ENCODE results near the gene SKP1. TPM values are rescaled to one million over a fixed set of nuclear protein-coding genes. Genes with fewer than 3 reads are reported as not detected.

SKP1 gene
- total and polyA plus RNA-seq, 5 donors = 459 to 698 (median 505) TPM

DNA sequence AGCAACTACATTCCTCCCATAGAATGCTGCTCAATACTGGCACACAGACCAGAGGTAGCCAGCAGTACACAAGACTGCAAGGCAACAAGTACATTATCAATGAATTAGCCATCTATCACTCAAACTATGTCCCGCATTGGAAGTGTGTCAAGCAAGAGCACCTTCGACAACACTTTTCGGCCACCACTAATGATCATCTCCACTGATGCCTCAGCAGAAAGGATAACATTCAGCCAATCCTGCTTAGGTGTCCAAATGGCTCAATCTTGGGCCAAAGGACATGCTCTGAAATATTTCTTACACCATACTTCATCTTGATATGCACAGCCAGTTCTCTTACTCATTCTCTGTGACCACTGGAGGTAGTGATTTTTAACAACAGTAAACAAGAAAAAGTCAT lies 25.0 kb downstream of the SKP1 start:
- Histone ChIP-seq H3K27me3 (ENCODE audit: control insufficient read depth, insufficient read depth) (no peaks in the 10 kb centered on the region), H3K4me3 (ENCODE audit: low read length) (no peak overlapping the region), H3K9me3 (ENCODE audit: control insufficient read depth, low read length) (no peaks in the 10 kb centered on the region), H3K4me1 (ENCODE audit: control insufficient read depth, insufficient read depth, low read length) (peaks cover 10% of the 10 kb centered on the region), H3K27ac (ENCODE audit: low read length) (no peak overlapping the region)
- WGBS = 95% methylated on average over 3 of the region's 3 CpGs
- no peak for ATAC-seq
- intact Hi-C loops (cut with DNase I) = no loop called here
- no peak for DNase-seq

DNA sequence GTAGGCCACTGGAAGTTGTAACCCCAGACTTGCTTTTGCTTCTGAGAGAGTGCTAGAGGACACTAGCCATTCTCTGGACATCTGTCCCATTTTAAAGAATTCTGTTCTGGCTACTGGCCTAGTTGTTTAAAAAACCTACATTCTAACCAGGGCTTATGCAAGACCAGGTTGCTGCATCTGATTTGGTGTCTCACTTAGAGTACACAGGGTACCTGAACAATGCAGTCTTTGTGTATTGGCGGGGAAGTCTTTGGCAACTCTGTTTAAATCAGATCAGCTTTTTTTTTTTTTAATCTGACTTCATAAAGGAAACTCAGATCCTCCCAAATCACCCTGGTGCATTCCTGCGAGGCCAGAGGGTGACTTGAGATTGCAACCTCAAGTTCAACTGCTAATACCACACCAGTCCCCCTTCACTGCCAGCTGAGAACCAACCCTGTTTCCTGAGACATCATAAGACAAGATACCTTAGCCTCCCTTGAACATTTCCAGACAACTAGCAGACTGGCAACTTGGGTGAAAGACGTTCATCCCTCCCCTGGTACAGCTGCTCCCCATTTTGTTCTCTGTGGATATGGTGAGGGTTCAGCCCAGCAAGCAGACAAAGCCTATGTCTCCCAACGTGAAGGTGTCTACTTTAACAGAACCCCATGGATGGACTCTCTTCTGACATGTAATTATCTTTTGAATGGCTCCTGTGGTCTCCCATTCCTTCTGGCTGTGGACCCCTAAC lies 27.0 kb downstream of the SKP1 start:
- Histone ChIP-seq H3K4me1 (ENCODE audit: control insufficient read depth, insufficient read depth, low read length) (peaks cover 10% of the 10 kb centered on the region), H3K9me3 (ENCODE audit: control insufficient read depth, low read length) (no peaks in the 10 kb centered on the region), H3K4me3 (ENCODE audit: low read length) (no peak overlapping the region), H3K27ac (ENCODE audit: low read length) (peak overlapping the region; percentile 27), H3K27me3 (ENCODE audit: control insufficient read depth, insufficient read depth) (no peaks in the 10 kb centered on the region)
- WGBS = 71% methylated on average over 4 of the region's 4 CpGs
- intact Hi-C loops (cut with DNase I) = loop anchor here in 1 of 4 donors (10.0 kb wide), 1 partner anchor 105 kb away; no protein-coding TSS in a partner anchor
- ATAC-seq (no peak), DNase-seq (no peak)

DNA sequence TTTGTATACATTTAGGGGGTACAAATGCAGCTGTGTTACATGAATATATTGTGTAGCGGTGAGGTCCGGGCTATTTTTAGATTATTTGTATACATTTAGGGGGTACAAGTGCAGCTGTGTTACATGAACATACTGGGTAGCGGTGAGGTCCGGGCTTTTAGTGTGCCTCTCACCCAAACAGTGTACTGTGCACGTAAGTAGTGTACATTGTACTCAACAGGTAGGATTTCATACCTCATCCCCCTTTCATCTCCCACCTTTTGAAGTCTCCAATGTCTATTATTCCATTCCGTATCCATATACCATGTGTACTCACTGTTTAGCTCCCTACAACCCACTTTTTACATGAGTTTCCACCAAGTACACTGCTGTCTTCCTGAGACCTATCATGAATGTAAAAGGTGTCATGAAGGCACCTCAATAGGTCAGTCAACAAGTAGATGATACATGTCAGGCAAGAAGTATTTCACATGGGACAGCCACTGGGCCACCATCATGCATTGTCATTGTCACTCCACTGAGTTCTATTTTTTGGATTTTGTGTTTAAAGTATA lies 27.7 kb downstream of the SKP1 start:
- H3K4me3 ChIP-seq (ENCODE audit: low read length) = no peak overlapping the region
- no peak for DNase-seq
- peaks cover 10% of the 10 kb centered on the region for H3K4me1 ChIP-seq (ENCODE audit: control insufficient read depth, insufficient read depth, low read length)
- WGBS = 90% methylated on average over 6 of the region's 6 CpGs
- ATAC-seq = no peak
- no peak overlapping the region for H3K27ac ChIP-seq (ENCODE audit: low read length)
- H3K9me3 ChIP-seq (ENCODE audit: control insufficient read depth, low read length) = no peaks in the 10 kb centered on the region
- intact Hi-C loops (cut with DNase I) = loop anchor here in 1 of 4 donors (10.0 kb wide), 1 partner anchor 104 kb away; no protein-coding TSS in a partner anchor
- H3K27me3 ChIP-seq (ENCODE audit: control insufficient read depth, insufficient read depth) = no peaks in the 10 kb centered on the region

DNA sequence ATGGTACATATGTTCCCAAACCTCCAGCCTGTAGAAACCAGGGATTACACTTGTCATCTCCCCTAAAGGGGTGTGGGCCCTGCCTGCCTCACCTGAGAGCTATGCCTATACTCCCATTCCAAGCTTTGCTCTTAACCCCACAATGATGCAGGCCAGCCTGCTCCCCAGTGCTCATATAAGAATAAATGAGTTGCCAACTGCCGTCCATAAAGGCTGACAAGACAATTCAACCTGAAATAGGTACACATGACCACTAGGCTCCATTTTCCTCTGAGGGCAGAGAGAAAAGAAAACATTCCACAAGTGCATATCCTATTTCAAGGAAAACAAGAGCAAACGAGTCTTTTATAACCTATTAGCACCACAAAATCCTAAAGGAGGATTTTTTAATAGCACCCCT lies 28.4 kb downstream of the SKP1 start:
- Histone ChIP-seq H3K9me3 (ENCODE audit: control insufficient read depth, low read length) (no peaks in the 10 kb centered on the region), H3K4me3 (ENCODE audit: low read length) (no peak overlapping the region), H3K27ac (ENCODE audit: low read length) (no peak overlapping the region), H3K4me1 (ENCODE audit: control insufficient read depth, insufficient read depth, low read length) (peaks cover 10% of the 10 kb centered on the region), H3K27me3 (ENCODE audit: control insufficient read depth, insufficient read depth) (no peaks in the 10 kb centered on the region)
- DNase-seq (no peak), ATAC-seq (no peak)
- intact Hi-C loops (cut with DNase I) = loop anchor here in 1 of 4 donors (10.0 kb wide), 1 partner anchor 104 kb away; no protein-coding TSS in a partner anchor
- WGBS = 50% methylated on average over 2 of the region's 2 CpGs

DNA sequence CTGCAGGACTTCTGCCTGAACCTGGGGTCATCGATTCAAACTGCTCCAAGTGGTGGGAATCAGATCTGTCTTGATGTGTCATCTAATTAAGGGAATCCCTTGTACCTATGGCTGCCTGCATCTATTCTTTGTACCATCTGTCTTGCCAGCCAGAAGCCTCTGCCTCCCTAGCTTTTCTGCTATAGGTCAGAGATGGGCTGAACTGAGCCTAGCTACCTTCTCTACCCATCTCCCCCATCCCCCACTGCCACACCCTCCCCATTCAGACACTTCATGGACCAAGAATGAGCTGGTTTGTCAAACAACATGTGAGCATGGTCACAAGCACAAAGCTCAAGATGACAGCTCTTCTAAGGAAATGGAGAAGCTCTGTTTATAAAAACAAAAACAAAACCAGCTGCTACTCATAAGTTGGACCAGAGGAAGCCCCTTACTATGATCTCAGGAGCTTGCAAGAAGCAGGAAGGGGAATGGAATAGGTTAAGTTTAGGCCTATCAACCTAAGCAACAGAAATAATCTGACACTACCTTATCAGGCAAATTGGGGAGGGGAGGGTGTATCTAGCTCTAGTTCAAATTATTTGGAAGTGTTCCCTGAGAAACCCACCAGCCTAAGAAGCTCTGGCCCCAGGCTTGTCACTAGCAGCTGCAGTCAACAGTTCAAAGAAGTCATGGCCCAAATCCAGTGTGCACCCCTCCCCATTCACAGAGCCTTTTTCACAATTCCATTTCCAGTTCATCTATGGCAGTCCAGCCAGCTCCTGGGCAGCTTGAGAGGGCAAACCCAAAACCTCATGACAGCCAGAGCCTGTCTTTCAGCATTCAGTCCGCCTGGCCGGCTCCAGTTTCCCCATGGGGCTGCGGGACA lies 29.9 kb downstream of the SKP1 start:
- Histone ChIP-seq H3K9me3 (ENCODE audit: control insufficient read depth, low read length) (no peaks in the 10 kb centered on the region), H3K27me3 (ENCODE audit: control insufficient read depth, insufficient read depth) (no peaks in the 10 kb centered on the region), H3K4me3 (ENCODE audit: low read length) (no peak overlapping the region), H3K27ac (ENCODE audit: low read length) (no peak overlapping the region), H3K4me1 (ENCODE audit: control insufficient read depth, insufficient read depth, low read length) (peaks cover 10% of the 10 kb centered on the region)
- ATAC-seq (no peak), DNase-seq (no peak)
- WGBS = 64% methylated on average over 4 of the region's 4 CpGs
- intact Hi-C loops (cut with DNase I) = loop anchor here in 1 of 4 donors (10.0 kb wide), 1 partner anchor 102 kb away; no protein-coding TSS in a partner anchor

DNA sequence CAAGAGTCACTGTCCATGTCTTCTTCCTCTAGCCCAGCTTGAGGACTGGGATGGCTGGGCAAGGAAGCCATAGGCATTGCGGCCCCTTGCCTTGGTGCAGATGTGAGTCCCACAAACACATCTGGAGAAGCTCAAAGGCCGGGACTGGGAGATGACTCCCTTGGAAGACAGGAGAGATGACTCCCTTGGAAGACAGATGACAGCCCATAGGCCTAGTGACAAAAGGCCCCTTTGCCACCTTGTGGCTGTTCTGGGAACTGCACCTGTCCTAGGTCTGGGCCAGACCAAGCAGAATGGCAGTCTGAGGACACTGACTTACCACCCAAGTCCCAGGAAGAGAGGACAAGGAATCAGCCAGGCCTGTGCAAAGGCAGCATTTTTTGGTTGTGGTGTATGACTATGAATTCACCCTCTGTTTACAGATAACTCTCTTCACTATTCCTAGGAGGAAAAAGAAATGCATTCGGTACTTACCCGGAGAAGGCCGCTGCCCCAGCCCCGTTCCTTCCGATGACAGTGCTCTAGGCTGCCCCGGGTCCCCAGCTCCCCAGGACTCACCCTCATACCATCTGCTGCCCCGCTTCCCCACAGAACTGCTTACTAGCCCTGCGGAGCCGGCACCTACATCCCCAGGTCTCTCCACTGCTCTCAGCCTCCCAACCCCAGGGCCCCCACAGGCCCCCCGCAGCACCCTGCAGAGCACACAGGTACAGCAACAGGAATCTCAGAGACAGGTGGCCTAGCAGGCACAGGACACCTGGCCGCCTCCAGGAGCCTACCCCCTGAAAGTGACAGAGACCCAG lies 30.8 kb downstream of the SKP1 start:
- Histone ChIP-seq H3K9me3 (ENCODE audit: control insufficient read depth, low read length) (no peaks in the 10 kb centered on the region), H3K4me3 (ENCODE audit: low read length) (no peak overlapping the region), H3K27ac (ENCODE audit: low read length) (no peak overlapping the region), H3K27me3 (ENCODE audit: control insufficient read depth, insufficient read depth) (no peaks in the 10 kb centered on the region), H3K4me1 (ENCODE audit: control insufficient read depth, insufficient read depth, low read length) (peaks cover 8% of the 10 kb centered on the region)
- peak; percentile 69 to 92 (median 86) for DNase-seq
- 87% methylated on average over 13 of the region's 13 CpGs for WGBS
- ATAC-seq = peak; percentile 77 to 80
- intact Hi-C loops (cut with DNase I) = loop anchor here in 3 of 4 donors (2.0 to 10.0 kb wide), 3 partner anchors 101 to 107 kb away; no protein-coding TSS in a partner anchor

DNA sequence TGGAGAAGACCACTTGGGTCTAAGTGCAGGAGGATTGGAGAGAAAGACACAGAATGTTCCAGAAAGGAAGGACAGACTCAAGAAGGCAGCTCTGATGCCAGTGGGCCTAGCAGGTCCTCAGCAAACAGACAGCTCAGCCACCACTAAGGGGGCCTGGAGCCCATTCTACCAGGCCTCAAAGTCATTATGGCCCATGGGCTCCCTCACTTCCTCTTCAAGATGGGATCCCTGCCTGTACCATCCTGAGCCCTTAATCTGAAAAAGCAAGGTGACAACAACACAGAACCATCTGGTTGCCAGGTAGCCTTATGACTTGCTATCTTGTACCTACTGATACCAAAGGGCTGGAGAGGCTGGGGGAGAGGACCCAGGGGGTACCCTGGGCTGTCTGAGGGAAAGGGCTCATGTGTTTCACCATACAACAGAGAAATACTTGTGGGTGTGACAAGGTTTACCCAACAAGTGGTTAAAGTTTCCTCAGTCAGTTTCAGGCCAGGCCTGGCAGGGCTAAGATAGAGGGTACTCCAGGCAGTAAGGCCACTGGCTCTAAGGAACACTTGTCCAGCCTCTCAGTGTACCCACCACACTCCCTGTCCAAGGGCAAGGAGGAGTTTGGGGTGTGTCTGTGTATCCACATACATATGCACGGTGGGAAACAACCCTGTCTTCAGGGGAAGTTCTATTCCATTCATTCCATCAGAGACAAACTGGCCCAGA lies 31.6 kb downstream of the SKP1 start:
- WGBS = 52% methylated on average over 1 of the region's 1 CpG
- H3K4me1 ChIP-seq (ENCODE audit: control insufficient read depth, insufficient read depth, low read length) = peaks cover 7% of the 10 kb centered on the region
- ATAC-seq = no peak
- H3K27ac ChIP-seq (ENCODE audit: low read length) = no peak overlapping the region
- H3K9me3 ChIP-seq (ENCODE audit: control insufficient read depth, low read length) = no peaks in the 10 kb centered on the region
- no peak for DNase-seq
- no peak overlapping the region for H3K4me3 ChIP-seq (ENCODE audit: low read length)
- H3K27me3 ChIP-seq (ENCODE audit: control insufficient read depth, insufficient read depth) = no peaks in the 10 kb centered on the region
- intact Hi-C loops (cut with DNase I) = loop anchor here in 3 of 4 donors (2.0 to 10.0 kb wide), 3 partner anchors 100 to 106 kb away; no protein-coding TSS in a partner anchor

DNA sequence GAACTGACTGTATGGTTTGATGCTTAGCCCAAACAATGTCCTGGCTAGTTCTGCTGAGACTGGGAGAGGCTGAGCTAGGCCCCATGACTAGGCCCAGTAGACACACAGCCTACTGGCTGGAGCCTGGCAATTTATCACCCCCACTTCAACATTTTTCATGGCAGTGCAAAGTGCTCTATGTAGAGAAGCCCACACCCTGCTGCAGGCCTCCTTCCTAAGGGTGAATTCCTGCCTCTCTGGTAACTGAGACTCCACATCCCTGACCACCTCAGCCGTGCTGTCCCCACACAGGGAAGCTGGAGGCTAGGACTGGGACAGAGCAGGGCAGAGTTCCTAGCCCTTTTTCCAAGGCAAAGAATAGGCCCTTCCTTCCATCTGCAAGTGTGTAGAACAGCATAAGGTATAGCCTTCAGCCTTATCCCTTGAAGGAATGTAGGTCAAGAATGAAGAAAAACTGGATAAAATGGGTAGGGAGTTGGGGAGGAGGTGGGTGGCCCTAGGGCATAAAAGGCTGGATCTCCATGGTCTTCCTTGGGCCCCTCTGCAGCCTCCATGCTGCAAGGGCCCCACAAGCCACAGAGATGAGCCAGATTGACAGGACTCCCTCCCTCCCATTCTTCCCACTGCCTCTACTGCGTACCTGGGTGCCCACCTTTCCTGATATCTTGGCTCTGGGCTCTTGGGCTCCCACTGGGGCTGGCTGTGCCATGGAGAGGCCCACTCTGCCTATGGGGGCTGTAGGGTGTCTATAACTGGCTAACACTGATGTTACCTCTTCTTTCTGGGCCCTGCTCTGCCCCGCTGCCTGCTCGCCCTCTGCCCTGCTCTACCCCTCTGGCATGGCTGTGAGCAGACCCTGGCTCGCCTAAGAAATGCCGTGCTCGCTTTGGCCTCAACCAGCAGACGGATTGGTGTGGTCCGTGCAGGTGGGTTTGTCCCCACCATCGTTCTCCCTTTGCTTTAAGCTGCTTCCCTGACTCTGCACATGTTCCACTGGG lies 32.5 kb downstream of the SKP1 start:
- Histone ChIP-seq H3K27me3 (ENCODE audit: control insufficient read depth, insufficient read depth) (no peaks in the 10 kb centered on the region), H3K9me3 (ENCODE audit: control insufficient read depth, low read length) (no peaks in the 10 kb centered on the region), H3K4me3 (ENCODE audit: low read length) (no peak overlapping the region), H3K4me1 (ENCODE audit: control insufficient read depth, insufficient read depth, low read length) (peaks cover 3% of the 10 kb centered on the region), H3K27ac (ENCODE audit: low read length) (no peak overlapping the region)
- 96% methylated on average over 10 of the region's 10 CpGs for WGBS
- intact Hi-C loops (cut with DNase I) = loop anchor here (2.0 to 10.0 kb wide), 4 partner anchors 42 to 105 kb away; no protein-coding TSS in a partner anchor
- ATAC-seq (no peak), DNase-seq (peak in 1 of 3 donors; percentile 3)

DNA sequence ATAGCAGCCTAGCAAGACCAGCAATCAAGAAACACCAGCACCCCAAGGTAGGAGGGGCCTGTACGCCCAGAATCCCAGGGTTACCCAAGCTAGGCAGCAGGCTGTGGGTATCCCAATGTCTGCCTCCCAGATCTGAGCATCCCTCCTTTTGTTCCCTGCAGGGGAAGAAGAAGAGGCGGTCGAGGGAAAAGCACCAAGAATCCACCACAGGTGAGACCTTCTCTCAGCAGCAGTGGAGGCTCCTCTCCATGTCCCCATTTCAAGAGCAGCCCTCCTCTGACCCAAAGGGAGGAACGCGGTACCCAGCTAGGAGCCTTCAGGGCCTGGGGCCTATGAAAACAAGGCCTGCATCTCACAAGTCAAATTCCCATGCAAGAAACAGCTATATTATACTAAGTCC lies 33.3 kb downstream of the SKP1 start:
- Histone ChIP-seq H3K27me3 (ENCODE audit: control insufficient read depth, insufficient read depth) (no peaks in the 10 kb centered on the region), H3K9me3 (ENCODE audit: control insufficient read depth, low read length) (no peaks in the 10 kb centered on the region), H3K4me1 (ENCODE audit: control insufficient read depth, insufficient read depth, low read length) (peaks cover 5% of the 10 kb centered on the region), H3K27ac (ENCODE audit: low read length) (no peak overlapping the region), H3K4me3 (ENCODE audit: low read length) (no peak overlapping the region)
- no peak for DNase-seq
- no peak for ATAC-seq
- 85% methylated on average over 5 of the region's 5 CpGs for WGBS
- intact Hi-C loops (cut with DNase I) = loop anchor here (5.0 to 10.0 kb wide), 2 partner anchors 41 to 99 kb away; no protein-coding TSS in a partner anchor
